HEK293 (cell line): ENCODE data around the gene CCND3.

Experiments
- CTCF ChIA-PET: fragments of 350-600 bp; formaldehyde crosslinking; extraction: SDS; loops from one replicate; lab custom pipeline; 2021; ENCODE audit warnings: antibody characterized with exemption; lab: Yijun Ruan, JAX
- POLR2A ChIA-PET: fragments of 300-600 bp; formaldehyde crosslinking; extraction: SDS; loops from one replicate; lab custom pipeline; 2020; ENCODE audit warnings: antibody characterized with exemption, inconsistent platforms; lab: Yijun Ruan, JAX
- H3K27ac ChIP-seq: fragments of 200-500 bp; sonication (Bioruptor generic); 2 replicates; pipeline ENCODE4 v1.5.1; 2014; ENCODE audit warnings: low read depth, low read length, control low read depth, inconsistent platforms; ENCODE audit errors: extremely low read depth
- H3K36me3 ChIP-seq, 2 experiments: fragments of 200-500 bp in 1 of 2; sonication (Bioruptor generic) in 1 of 2; 1 replicate in 1 of 2; 2 replicates in 1 of 2; pipeline ENCODE4 v1.5.1; 2014 to 2017; ENCODE audit warnings: inconsistent platforms in 2 of 2, low read length in 2 of 2; ENCODE audit not compliant: control insufficient read depth in 2 of 2, insufficient read depth in 1 of 2
- H3K4me1 ChIP-seq: fragments of 200-500 bp; sonication (Bioruptor generic); 2 replicates; pipeline ENCODE4 v1.5.1; 2014; ENCODE audit warnings: mild to moderate bottlenecking, low read length, inconsistent platforms; ENCODE audit not compliant: control insufficient read depth, insufficient read depth
- H3K4me3 ChIP-seq: 2 replicates; pipeline ENCODE4 v1.5.1; 2011; ENCODE audit warnings: low read depth, mild to moderate bottlenecking, control low read depth, low read length, moderate library complexity
- H3K9me3 ChIP-seq: fragments of 200-500 bp; sonication (Bioruptor generic); 2 replicates; pipeline ENCODE4 v1.5.1; 2014; ENCODE audit warnings: low read depth, low read length, inconsistent platforms; ENCODE audit not compliant: control insufficient read depth, insufficient read depth
- AEBP2 ChIP-seq: fragments of 450-650 bp; formaldehyde crosslinking; IDR thresholded peaks from 2 replicates; pipeline ENCODE4 v1.5.1; 2016; ENCODE audit warnings: missing biosample characterization, missing genetic modification characterization, borderline replicate concordance
- KLF1 ChIP-seq: fragments of 450-650 bp; formaldehyde crosslinking; IDR thresholded peaks from 2 replicates; pipeline ENCODE4 v1.5.1; 2016; ENCODE audit warnings: missing biosample characterization, missing genetic modification characterization
- PRDM10 ChIP-seq: fragments of 450-650 bp; formaldehyde crosslinking; IDR thresholded peaks from 2 replicates; pipeline ENCODE4 v1.5.1; 2016; ENCODE audit warnings: missing biosample characterization, missing genetic modification characterization
- SP7 ChIP-seq: fragments of 450-650 bp; formaldehyde crosslinking; IDR thresholded peaks from 2 replicates; pipeline ENCODE4 v1.5.1; 2016; ENCODE audit warnings: missing biosample characterization, missing genetic modification characterization
- TCF7L2 ChIP-seq: IDR thresholded peaks from 2 replicates; pipeline ENCODE4 v1.6.1; 2011; ENCODE audit warnings: low read depth, mild to moderate bottlenecking, inconsistent platforms, low read length, moderate library complexity, borderline replicate concordance
- TRIM28 ChIP-seq: IDR thresholded peaks from 2 replicates; pipeline ENCODE4 v1.6.1; 2011; ENCODE audit warnings: low read length, control low read depth, borderline replicate concordance
- WT1 ChIP-seq: fragments of 450-650 bp; formaldehyde crosslinking; IDR thresholded peaks from 2 replicates; pipeline ENCODE4 v1.5.1; 2016; ENCODE audit warnings: missing biosample characterization, missing genetic modification characterization
- ZBTB17 ChIP-seq: fragments of 450-650 bp; formaldehyde crosslinking; IDR thresholded peaks from 2 replicates; pipeline ENCODE4 v1.5.1; 2016; ENCODE audit warnings: missing biosample characterization, missing genetic modification characterization
- ZBTB48 ChIP-seq: fragments of 450-650 bp; formaldehyde crosslinking; IDR thresholded peaks from 2 replicates; pipeline ENCODE4 v1.5.1; 2016; ENCODE audit warnings: missing biosample characterization, missing genetic modification characterization
- ZEB2 ChIP-seq: fragments of 450-650 bp; formaldehyde crosslinking; IDR thresholded peaks from 2 replicates; pipeline ENCODE4 v1.5.1; 2016; ENCODE audit warnings: missing biosample characterization, missing genetic modification characterization
- ZFP41 ChIP-seq: fragments of 450-650 bp; formaldehyde crosslinking; IDR thresholded peaks from 2 replicates; pipeline ENCODE4 v1.5.1; 2016; ENCODE audit warnings: missing biosample characterization, missing genetic modification characterization, borderline replicate concordance
- ZFP69B ChIP-seq: fragments of 450-650 bp; formaldehyde crosslinking; IDR thresholded peaks from 2 replicates; pipeline ENCODE4 v1.5.1; 2016; ENCODE audit warnings: missing biosample characterization, missing genetic modification characterization
- ZNF157 ChIP-seq: fragments of 450-650 bp; formaldehyde crosslinking; IDR thresholded peaks from 2 replicates; pipeline ENCODE4 v1.5.1; 2016; ENCODE audit warnings: missing biosample characterization, missing genetic modification characterization
- ZNF211 ChIP-seq: fragments of 450-650 bp; formaldehyde crosslinking; IDR thresholded peaks from 2 replicates; pipeline ENCODE4 v1.5.1; 2016; ENCODE audit warnings: low read depth, missing biosample characterization, missing genetic modification characterization
- ZNF292 ChIP-seq: fragments of 450-650 bp; formaldehyde crosslinking; IDR thresholded peaks from 2 replicates; pipeline ENCODE4 v1.5.1; 2016; ENCODE audit warnings: low read depth, missing biosample characterization, missing genetic modification characterization, borderline replicate concordance
- ZNF341 ChIP-seq: fragments of 450-650 bp; formaldehyde crosslinking; IDR thresholded peaks from 2 replicates; pipeline ENCODE4; 2016; ENCODE audit warnings: low read depth, missing biosample characterization, missing genetic modification characterization
- ZNF366 ChIP-seq: fragments of 450-650 bp; formaldehyde crosslinking; conservative IDR thresholded peaks from 2 replicates; pipeline ENCODE4 v1.5.1; 2016; ENCODE audit warnings: missing biosample characterization, missing genetic modification characterization
- ZNF394 ChIP-seq: fragments of 450-650 bp; formaldehyde crosslinking; IDR thresholded peaks from 2 replicates; pipeline ENCODE4 v1.5.1; 2016; ENCODE audit warnings: missing biosample characterization, missing genetic modification characterization, mild to moderate bottlenecking, moderate library complexity, borderline replicate concordance
- ZNF398 ChIP-seq: fragments of 450-650 bp; formaldehyde crosslinking; IDR thresholded peaks from 2 replicates; pipeline ENCODE4 v1.5.1; 2017; ENCODE audit warnings: missing biosample characterization, missing genetic modification characterization
- ZNF473 ChIP-seq: fragments of 450-650 bp; formaldehyde crosslinking; IDR thresholded peaks from 2 replicates; pipeline ENCODE4 v1.5.1; 2017; ENCODE audit warnings: missing biosample characterization, missing genetic modification characterization
- ZNF530 ChIP-seq: fragments of 450-650 bp; formaldehyde crosslinking; IDR thresholded peaks from 2 replicates; pipeline ENCODE4 v1.5.1; 2016; ENCODE audit warnings: low read depth, missing biosample characterization, missing genetic modification characterization
- ZNF544 ChIP-seq: fragments of 450-650 bp; formaldehyde crosslinking; IDR thresholded peaks from 2 replicates; pipeline ENCODE4 v1.5.0; 2017; ENCODE audit warnings: missing biosample characterization, missing genetic modification characterization
- ZNF580 ChIP-seq: fragments of 450-650 bp; formaldehyde crosslinking; IDR thresholded peaks from 2 replicates; pipeline ENCODE4 v1.5.1; 2016; ENCODE audit warnings: missing biosample characterization, missing genetic modification characterization
- ZNF600 ChIP-seq: fragments of 450-650 bp; formaldehyde crosslinking; IDR thresholded peaks from 2 replicates; pipeline ENCODE4 v1.5.1; 2016; ENCODE audit warnings: missing biosample characterization, missing genetic modification characterization
- ZNF664 ChIP-seq: fragments of 450-650 bp; formaldehyde crosslinking; IDR thresholded peaks from 2 replicates; pipeline ENCODE4 v1.5.1; 2016; ENCODE audit warnings: missing biosample characterization, missing genetic modification characterization
- ZSCAN16 ChIP-seq: fragments of 450-650 bp; formaldehyde crosslinking; IDR thresholded peaks from 2 replicates; pipeline ENCODE4 v1.5.1; 2016; ENCODE audit warnings: missing biosample characterization, missing genetic modification characterization
- ZSCAN23 ChIP-seq: fragments of 450-650 bp; formaldehyde crosslinking; IDR thresholded peaks from 2 replicates; pipeline ENCODE4 v1.5.1; 2016; ENCODE audit warnings: missing biosample characterization, missing genetic modification characterization
- ZSCAN30 ChIP-seq: fragments of 450-650 bp; IDR thresholded peaks from 2 replicates; pipeline ENCODE4 v1.5.1; 2018; ENCODE audit warnings: missing biosample characterization, mild to moderate bottlenecking, missing genetic modification characterization, moderate library complexity
- TF ChIP-seq, protein P1 (sequence below): fragments of 450-650 bp; formaldehyde crosslinking; IDR thresholded peaks from 2 replicates; pipeline ENCODE4 v1.5.1; 2016; ENCODE audit warnings: missing biosample characterization, missing genetic modification characterization

Gene CCND3

GRCh38 chr6:41939176-41939847 is 2.3 kb downstream of the CCND3 start:
- H3K4me3 ChIP-seq = no peak overlapping the region
- no peak overlapping the region; the same call in 1 of the 2 replicates for H3K27ac ChIP-seq
- H3K9me3 ChIP-seq = no peaks in the 10 kb centered on the region
- POLR2A ChIA-PET = interaction anchor here (0.5 to 3.3 kb wide), 8 partner anchors 11 to 1625 kb away, joined by 3 to 19 read pairs (median 4); partner anchors contain the start of genes BYSL, MED20 and TAF8
- peaks cover 20% of the 10 kb centered on the region for H3K4me1 ChIP-seq
- CTCF ChIA-PET = interaction anchor here (0.6 to 13.4 kb wide), 17 partner anchors 9 to 372 kb away, joined by 3 to 160 read pairs (median 4); partner anchors contain the start of genes BYSL, MED20 and TOMM6
- H3K36me3 ChIP-seq = peaks cover 1 to 42% of the 10 kb centered on the region in 2 experiments
- TF ChIP-seq ZNF366 (tag by site-specific recombination) = peak; percentile 30; the same call in 1 of the 2 replicates
- 0 out of 2 replicates have a peak, but pooled peaks have one; percentile 27 for TF ChIP-seq ZBTB17 (tag by site-specific recombination)
- no peak for TF ChIP-seq ZNF211 (tag by site-specific recombination)
- TF ChIP-seq ZNF398 = peak; percentile 91
- TF ChIP-seq ZNF157 = no peak
- TF ChIP-seq ZNF473 (tag by site-specific recombination) = no peak
- peak; percentile 54; the same call in 1 of the 2 replicates for TF ChIP-seq ZBTB48 (tag by site-specific recombination)
- TF ChIP-seq ZNF600 (tag by site-specific recombination) = 0 out of 2 replicates have a peak, but pooled peaks have one; percentile 79
- peak; percentile 59 for TF ChIP-seq SP7
- peak; percentile 63; the same call in 1 of the 2 replicates for TF ChIP-seq ZNF341
- no peak for TF ChIP-seq ZSCAN30 (tag by site-specific recombination)
- no peak for TF ChIP-seq ZNF530 (tag by site-specific recombination)
- TF ChIP-seq PRDM10 (tag by site-specific recombination) = no peak
- no peak for TF ChIP-seq ZNF664 (tag by site-specific recombination)
- TF ChIP-seq ZNF394 (tag by site-specific recombination) = peak; percentile 35; the same call in 1 of the 2 replicates
- TF ChIP-seq ZFP41 = no peak
- peak; percentile 90 for TF ChIP-seq ZFP69B
- no peak for TF ChIP-seq ZNF544 (tag by site-specific recombination)
- TF ChIP-seq WT1 = peak; percentile 31; the same call in 1 of the 2 replicates
- no peak for TF ChIP-seq AEBP2 (tag by site-specific recombination)
- TF ChIP-seq TCF7L2 = no peak
- TF ChIP-seq ZNF292 (tag by site-specific recombination) = no peak
- no peak for TF ChIP-seq ZSCAN23 (tag by site-specific recombination)
- TF ChIP-seq, protein P1, sequence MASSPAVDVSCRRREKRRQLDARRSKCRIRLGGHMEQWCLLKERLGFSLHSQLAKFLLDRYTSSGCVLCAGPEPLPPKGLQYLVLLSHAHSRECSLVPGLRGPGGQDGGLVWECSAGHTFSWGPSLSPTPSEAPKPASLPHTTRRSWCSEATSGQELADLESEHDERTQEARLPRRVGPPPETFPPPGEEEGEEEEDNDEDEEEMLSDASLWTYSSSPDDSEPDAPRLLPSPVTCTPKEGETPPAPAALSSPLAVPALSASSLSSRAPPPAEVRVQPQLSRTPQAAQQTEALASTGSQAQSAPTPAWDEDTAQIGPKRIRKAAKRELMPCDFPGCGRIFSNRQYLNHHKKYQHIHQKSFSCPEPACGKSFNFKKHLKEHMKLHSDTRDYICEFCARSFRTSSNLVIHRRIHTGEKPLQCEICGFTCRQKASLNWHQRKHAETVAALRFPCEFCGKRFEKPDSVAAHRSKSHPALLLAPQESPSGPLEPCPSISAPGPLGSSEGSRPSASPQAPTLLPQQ = peak; percentile 95
- TF ChIP-seq ZSCAN16 (tag by site-specific recombination) = no peak
- TF ChIP-seq KLF1 (tag by site-specific recombination) = peak; percentile 14; the same call in 1 of the 2 replicates
- no peak for TF ChIP-seq TRIM28
- TF ChIP-seq ZEB2 (tag by site-specific recombination) = 0 out of 2 replicates have a peak, but pooled peaks have one; percentile 34
- TF ChIP-seq ZNF580 (tag by site-specific recombination) = no peak
